Nephron progenitor cell (in vitro differentiated cells): ENCODE measurements around the gene ENPP3.

Experiments used
- DNase-seq: peaks from one replicate; pipeline ENCODE4 v3.0.0; 2021
- H3K27ac Mint-ChIP-seq: 2 replicates; pipeline ENCODE4 v1.8.0; 2021; ENCODE audit warnings: mild to moderate bottlenecking, moderate library complexity, mixed read lengths
- H3K27me3 Mint-ChIP-seq: 2 replicates; pipeline ENCODE4 v1.8.0; 2021; ENCODE audit warnings: mild to moderate bottlenecking, low read depth, mixed read lengths; ENCODE audit not compliant: poor library complexity
- H3K36me3 Mint-ChIP-seq: 2 replicates; pipeline ENCODE4 v1.8.0; 2021; ENCODE audit warnings: low read depth, mixed read lengths
- H3K4me1 Mint-ChIP-seq: 2 replicates; pipeline ENCODE4 v1.8.0; 2021; ENCODE audit warnings: mixed read lengths
- H3K4me3 Mint-ChIP-seq: 2 replicates; pipeline ENCODE4 v1.8.0; 2021; ENCODE audit warnings: mild to moderate bottlenecking, moderate library complexity, mixed read lengths
- H3K9me3 Mint-ChIP-seq: 2 replicates; pipeline ENCODE4 v1.8.0; 2021; ENCODE audit warnings: mild to moderate bottlenecking, moderate library complexity, mixed read lengths
- TF ChIP-seq, protein P1 (sequence below): fragments of 200-600 bp; sonication (generic); IDR thresholded peaks from 2 replicates; pipeline ENCODE4 v1.5.0; 2021; ENCODE audit warnings: antibody characterized with exemption

The ENPP3 gene

DNA sequence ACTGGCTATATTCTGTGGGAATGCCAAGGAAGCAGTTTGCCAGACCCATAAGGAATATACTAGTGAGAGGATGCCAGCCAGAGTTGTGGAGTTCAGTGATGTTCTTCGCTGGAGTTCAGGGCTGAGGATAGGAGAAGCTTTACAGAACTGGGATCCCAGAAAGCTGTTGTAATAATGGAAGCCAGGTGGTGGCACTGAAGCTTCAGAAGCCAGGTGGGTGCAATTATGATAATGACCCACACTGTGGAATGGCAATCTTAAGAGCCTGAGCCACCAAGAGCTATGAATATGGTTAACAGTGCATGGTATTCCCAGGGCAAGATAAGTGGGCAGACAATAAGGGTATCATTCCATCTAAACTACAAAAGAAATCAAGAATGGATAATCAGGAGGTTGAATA, 145.7 kb downstream of the ENPP3 start:
- no peaks in the 10 kb centered on the region for H3K4me1 Mint-ChIP-seq
- H3K27me3 Mint-ChIP-seq: no peaks in the 10 kb centered on the region
- no peak overlapping the region for H3K4me3 Mint-ChIP-seq
- no peak overlapping the region for H3K27ac Mint-ChIP-seq
- TF ChIP-seq, protein P1, sequence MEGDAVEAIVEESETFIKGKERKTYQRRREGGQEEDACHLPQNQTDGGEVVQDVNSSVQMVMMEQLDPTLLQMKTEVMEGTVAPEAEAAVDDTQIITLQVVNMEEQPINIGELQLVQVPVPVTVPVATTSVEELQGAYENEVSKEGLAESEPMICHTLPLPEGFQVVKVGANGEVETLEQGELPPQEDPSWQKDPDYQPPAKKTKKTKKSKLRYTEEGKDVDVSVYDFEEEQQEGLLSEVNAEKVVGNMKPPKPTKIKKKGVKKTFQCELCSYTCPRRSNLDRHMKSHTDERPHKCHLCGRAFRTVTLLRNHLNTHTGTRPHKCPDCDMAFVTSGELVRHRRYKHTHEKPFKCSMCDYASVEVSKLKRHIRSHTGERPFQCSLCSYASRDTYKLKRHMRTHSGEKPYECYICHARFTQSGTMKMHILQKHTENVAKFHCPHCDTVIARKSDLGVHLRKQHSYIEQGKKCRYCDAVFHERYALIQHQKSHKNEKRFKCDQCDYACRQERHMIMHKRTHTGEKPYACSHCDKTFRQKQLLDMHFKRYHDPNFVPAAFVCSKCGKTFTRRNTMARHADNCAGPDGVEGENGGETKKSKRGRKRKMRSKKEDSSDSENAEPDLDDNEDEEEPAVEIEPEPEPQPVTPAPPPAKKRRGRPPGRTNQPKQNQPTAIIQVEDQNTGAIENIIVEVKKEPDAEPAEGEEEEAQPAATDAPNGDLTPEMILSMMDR: no peak
- no peak for DNase-seq
- no peaks in the 10 kb centered on the region for H3K9me3 Mint-ChIP-seq
- no peaks in the 10 kb centered on the region for H3K36me3 Mint-ChIP-seq

DNA sequence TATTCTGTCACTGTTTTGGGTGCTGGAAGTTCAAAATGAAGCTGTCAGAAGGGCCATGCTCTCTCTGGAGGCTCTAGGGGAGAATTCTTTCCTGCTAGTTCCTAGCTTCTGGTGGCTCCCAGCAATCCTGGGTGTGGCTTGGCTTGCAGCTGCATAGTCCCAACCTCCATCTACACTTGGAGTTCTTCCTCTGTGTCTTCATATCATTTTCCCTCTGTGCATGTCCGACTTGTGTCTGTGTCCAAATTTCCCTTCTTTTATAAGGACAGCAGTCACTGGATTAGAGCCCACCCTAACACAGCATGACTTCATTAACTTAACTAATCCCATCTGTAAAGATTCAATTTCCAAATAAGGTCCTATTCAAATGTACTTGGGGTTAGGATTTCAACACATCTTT, 147.5 kb downstream of the ENPP3 start:
- no peaks in the 10 kb centered on the region for H3K36me3 Mint-ChIP-seq
- no peak overlapping the region for H3K27ac Mint-ChIP-seq
- TF ChIP-seq, protein P1: no peak
- H3K4me3 Mint-ChIP-seq: no peak overlapping the region
- H3K9me3 Mint-ChIP-seq: no peaks in the 10 kb centered on the region
- no peaks in the 10 kb centered on the region for H3K27me3 Mint-ChIP-seq
- H3K4me1 Mint-ChIP-seq: no peaks in the 10 kb centered on the region
- DNase-seq: no peak

DNA sequence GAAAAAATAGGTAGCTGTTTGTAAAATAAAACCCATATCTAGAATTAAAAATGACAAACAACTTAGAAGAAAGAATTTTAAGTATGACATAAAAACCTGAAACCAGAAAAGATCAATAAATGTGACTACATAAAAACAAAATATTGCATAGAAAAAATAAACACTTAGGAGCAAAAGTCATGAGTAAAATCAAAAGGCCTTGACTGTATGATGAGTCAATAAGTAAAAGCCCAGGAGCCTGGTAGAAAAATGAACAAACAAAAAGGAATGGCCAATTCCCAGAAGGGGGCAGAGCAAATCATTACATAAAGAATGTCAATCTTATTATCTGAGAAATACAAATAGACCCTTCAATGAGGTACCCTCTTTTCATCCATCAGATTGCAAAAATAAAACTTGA, 150.0 kb downstream of the ENPP3 start:
- H3K4me1 Mint-ChIP-seq: no peaks in the 10 kb centered on the region
- TF ChIP-seq, protein P1: no peak
- no peak for DNase-seq
- H3K27me3 Mint-ChIP-seq: no peaks in the 10 kb centered on the region
- H3K27ac Mint-ChIP-seq: no peak overlapping the region
- H3K36me3 Mint-ChIP-seq: no peaks in the 10 kb centered on the region
- H3K4me3 Mint-ChIP-seq: no peak overlapping the region
- no peaks in the 10 kb centered on the region for H3K9me3 Mint-ChIP-seq

DNA sequence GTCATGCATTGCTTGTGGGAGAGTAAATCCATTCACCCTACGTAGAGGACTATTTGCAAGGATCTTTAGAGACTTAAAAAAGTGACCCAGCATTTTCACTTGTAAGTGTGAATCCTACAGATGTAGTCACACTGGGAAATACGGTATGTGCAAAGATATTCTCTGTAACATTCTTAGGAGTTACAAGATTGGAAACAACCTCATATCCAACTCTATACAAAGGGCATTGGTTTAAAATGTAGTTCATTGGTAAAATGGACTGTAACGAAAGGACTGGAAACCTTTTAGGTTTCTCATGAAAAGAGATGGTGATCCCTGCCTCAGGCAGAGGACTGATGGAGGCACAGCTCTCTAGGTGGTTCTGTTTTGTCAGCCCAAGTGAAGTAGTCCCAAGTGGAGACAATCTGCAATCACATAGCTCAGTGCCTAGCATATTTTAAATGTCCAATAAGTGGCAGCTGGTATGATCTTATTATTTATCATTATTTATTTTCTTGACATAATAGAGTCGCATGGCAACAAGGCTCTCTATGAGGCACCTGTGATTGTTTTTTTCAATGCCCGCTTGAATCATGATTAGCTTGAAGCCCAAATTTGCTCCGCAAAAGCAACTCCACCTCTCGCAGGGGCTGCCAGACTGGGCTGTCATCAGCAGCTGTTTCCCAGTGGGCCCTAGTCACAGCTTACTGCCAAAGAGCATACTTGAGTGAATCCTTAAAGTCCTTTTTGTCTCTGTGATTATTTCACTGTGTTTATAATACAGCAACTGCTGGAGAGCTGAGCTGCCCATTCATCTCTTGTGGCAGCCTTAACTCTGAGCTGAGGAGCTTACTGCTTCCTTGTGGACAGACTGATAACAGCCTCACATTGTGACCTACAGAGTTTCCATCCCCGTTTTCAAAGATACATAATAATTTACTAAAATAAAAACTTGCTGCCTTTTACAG, 150.9 kb downstream of the ENPP3 start:
- H3K27me3 Mint-ChIP-seq: no peaks in the 10 kb centered on the region
- H3K27ac Mint-ChIP-seq: no peak overlapping the region
- H3K4me3 Mint-ChIP-seq: no peak overlapping the region
- DNase-seq: no peak
- H3K36me3 Mint-ChIP-seq: no peaks in the 10 kb centered on the region
- no peaks in the 10 kb centered on the region for H3K4me1 Mint-ChIP-seq
- H3K9me3 Mint-ChIP-seq: no peaks in the 10 kb centered on the region
- TF ChIP-seq, protein P1: no peak

DNA sequence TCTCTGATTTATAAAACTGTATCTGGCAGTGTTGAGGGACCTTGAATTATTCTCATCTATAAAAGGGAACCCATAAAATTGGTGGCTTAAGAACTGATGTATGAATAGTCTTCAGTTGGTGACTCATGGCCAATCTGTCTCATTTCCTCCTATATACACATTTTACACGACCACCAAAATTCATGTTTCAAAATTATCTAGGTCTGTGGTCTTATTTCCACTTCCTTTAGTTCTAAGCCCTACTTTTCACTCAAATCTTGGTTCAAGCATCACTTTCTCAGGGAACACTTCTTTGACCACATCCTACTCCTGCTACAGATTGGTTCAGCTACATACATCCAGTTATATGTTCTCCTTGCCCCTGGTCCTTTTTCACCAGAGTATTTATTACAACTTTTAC, 152.1 kb downstream of the ENPP3 start:
- Mint-ChIP-seq H3K27ac (no peak overlapping the region), H3K27me3 (no peaks in the 10 kb centered on the region), H3K4me3 (no peak overlapping the region), H3K36me3 (no peaks in the 10 kb centered on the region), H3K4me1 (no peaks in the 10 kb centered on the region), H3K9me3 (no peaks in the 10 kb centered on the region)
- DNase-seq: no peak
- TF ChIP-seq, protein P1: no peak

DNA sequence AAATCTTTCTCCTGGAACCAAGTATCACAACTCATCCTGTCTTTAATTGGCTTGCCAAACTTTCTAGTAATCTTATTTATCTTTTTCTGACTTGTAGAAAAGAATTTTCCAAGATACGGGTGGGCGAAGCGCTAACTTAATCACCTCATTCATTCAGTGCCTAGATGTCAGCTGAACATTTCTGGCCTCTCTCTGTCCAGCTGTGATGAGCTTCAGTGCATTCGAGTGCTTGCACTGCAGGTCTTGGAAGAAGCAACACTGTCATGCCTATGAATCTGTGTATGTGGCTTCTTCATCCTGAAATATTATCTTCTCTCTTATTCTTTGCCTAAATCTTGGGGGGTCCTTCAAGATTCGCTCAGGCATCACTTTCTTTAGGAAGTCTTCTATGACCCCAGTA, 154.4 kb downstream of the ENPP3 start:
- H3K9me3 Mint-ChIP-seq: no peaks in the 10 kb centered on the region
- no peaks in the 10 kb centered on the region for H3K27me3 Mint-ChIP-seq
- H3K4me3 Mint-ChIP-seq: no peak overlapping the region
- H3K4me1 Mint-ChIP-seq: no peaks in the 10 kb centered on the region
- DNase-seq: no peak
- H3K27ac Mint-ChIP-seq: no peak overlapping the region
- TF ChIP-seq, protein P1: no peak
- H3K36me3 Mint-ChIP-seq: no peaks in the 10 kb centered on the region
